Liver (tissue), 9 donors: ENCODE results near the gene KLF13. TPM values are rescaled to one million over a fixed set of nuclear protein-coding genes. Genes with fewer than 3 reads are reported as not detected.
A peak's percentile ranks its signal among the peaks of the same experiment; 100 is the strongest.

Source experiments
- DNase-seq: peaks from one replicate; pipeline ENCODE4 v3.0.0-alpha.2; 2017; ENCODE audit warnings: low spot score
- H3K27ac ChIP-seq, 2 donors: one replicate each; pipeline ENCODE4 v1.7.0; 2013; ENCODE audit warnings: inconsistent platforms in 2 of 2, low read length in 2 of 2, control low read depth in 1 of 2, low read depth in 1 of 2, mild to moderate bottlenecking in 1 of 2
- H3K27me3 ChIP-seq, 4 donors: one replicate each; pipeline versions ENCODE4 v1.6.1 to v1.7.0; 2013; ENCODE audit warnings: low read length in 3 of 4, inconsistent platforms in 1 of 4, mild to moderate bottlenecking in 1 of 4, moderate library complexity in 1 of 4; ENCODE audit not compliant: control insufficient read depth in 4 of 4, insufficient read depth in 4 of 4
- H3K36me3 ChIP-seq, 4 donors: one replicate each; pipeline versions ENCODE4 v1.6.1 to v1.7.0; 2013; ENCODE audit warnings: low read length in 3 of 4, mild to moderate bottlenecking in 3 of 4, low read depth in 1 of 4, moderate library complexity in 1 of 4; ENCODE audit not compliant: control insufficient read depth in 4 of 4, insufficient read depth in 3 of 4
- H3K4me1 ChIP-seq, 4 donors: one replicate each; pipeline versions ENCODE4 v1.6.1 to v1.7.0; 2013; ENCODE audit warnings: low read length in 3 of 4, mild to moderate bottlenecking in 3 of 4, moderate library complexity in 1 of 4; ENCODE audit not compliant: control insufficient read depth in 4 of 4, insufficient read depth in 4 of 4
- H3K4me3 ChIP-seq, 3 donors: one replicate each; pipeline versions ENCODE4 v1.6.1 to v1.7.0; 2013; ENCODE audit warnings: low read length in 3 of 3, control low read depth in 1 of 3, low read depth in 1 of 3, mild to moderate bottlenecking in 1 of 3
- H3K9ac ChIP-seq, 2 donors: one replicate each; pipeline ENCODE4 v1.7.0; 2013; ENCODE audit warnings: low read length in 2 of 2, mild to moderate bottlenecking in 2 of 2, moderate library complexity in 2 of 2, control low read depth in 1 of 2, low read depth in 1 of 2
- H3K9me3 ChIP-seq, 4 donors: one replicate each; pipeline versions ENCODE4 v1.6.1 to v1.7.0; 2013; ENCODE audit warnings: low read length in 3 of 4; ENCODE audit not compliant: control insufficient read depth in 4 of 4
- EGR1 ChIP-seq, 2 donors: IDR thresholded peaks; 2 replicates each; pipeline ENCODE4 v1.6.1; 2016 to 2018; ENCODE audit warnings: antibody characterized with exemption in 2 of 2, low read depth in 2 of 2
- FOXA1 ChIP-seq: IDR thresholded peaks from 2 replicates; pipeline ENCODE4 v1.6.1; 2016; ENCODE audit warnings: antibody characterized with exemption
- FOXA2 ChIP-seq: IDR thresholded peaks from 2 replicates; pipeline ENCODE4 v1.6.1; 2016; ENCODE audit warnings: antibody characterized with exemption
- GABPA ChIP-seq, 2 donors: IDR thresholded peaks in 1 of 2; conservative IDR thresholded peaks in 1 of 2; 2 replicates each; pipeline ENCODE4 v1.6.1; 2016; ENCODE audit warnings: antibody characterized with exemption in 2 of 2, mild to moderate bottlenecking in 1 of 2, moderate library complexity in 1 of 2
- HNF4A ChIP-seq, 2 donors: conservative IDR thresholded peaks; 2 replicates each; pipeline ENCODE4 v1.6.1; 2016; ENCODE audit warnings: antibody characterized with exemption in 2 of 2, mild to moderate bottlenecking in 2 of 2
- HNF4G ChIP-seq: IDR thresholded peaks from 2 replicates; pipeline ENCODE4 v1.6.1; 2016; ENCODE audit warnings: antibody characterized with exemption
- JUND ChIP-seq, 2 donors: IDR thresholded peaks; 2 replicates each; pipeline ENCODE4 v1.6.1; 2016; ENCODE audit warnings: antibody characterized with exemption in 2 of 2
- NR2F2 ChIP-seq: IDR thresholded peaks from 2 replicates; pipeline ENCODE4 v1.6.1; 2016; ENCODE audit warnings: antibody characterized with exemption
- RAD21 ChIP-seq, 2 donors: IDR thresholded peaks; 2 replicates each; pipeline ENCODE4 v1.6.1; 2016; ENCODE audit warnings: antibody characterized with exemption in 2 of 2, mild to moderate bottlenecking in 2 of 2
- REST ChIP-seq: IDR thresholded peaks from 2 replicates; pipeline ENCODE4 v1.6.1; 2016; ENCODE audit warnings: antibody characterized with exemption, mild to moderate bottlenecking
- RXRA ChIP-seq, 2 donors: IDR thresholded peaks; 2 replicates each; pipeline ENCODE4 v1.6.1; 2017 to 2018; ENCODE audit warnings: antibody characterized with exemption in 2 of 2, mild to moderate bottlenecking in 1 of 2
- SP1 ChIP-seq: IDR thresholded peaks from 2 replicates; pipeline ENCODE4 v1.6.1; 2018; ENCODE audit warnings: antibody characterized with exemption, mild to moderate bottlenecking
- TAF1 ChIP-seq: conservative IDR thresholded peaks from 2 replicates; pipeline ENCODE4 v1.6.1; 2016; ENCODE audit warnings: antibody characterized with exemption, mild to moderate bottlenecking
- YY1 ChIP-seq: IDR thresholded peaks from 2 replicates; pipeline ENCODE4 v1.6.1; 2016; ENCODE audit warnings: antibody characterized with exemption, mild to moderate bottlenecking
- ZBTB33 ChIP-seq: IDR thresholded peaks from 2 replicates; pipeline ENCODE4 v1.6.1; 2016; ENCODE audit warnings: antibody characterized with exemption
- WGBS: extraction: QIAGEN DNeasy Blood & Tissue Kit; methylation state at CpG from one replicate; pipeline ENCODE4 v1.1.7; 2013; 5-methylcytosine and 5-hydroxymethylcytosine counted together
- polyA plus RNA-seq, 2 donors: library from polyadenylated mRNA; stranded (reverse) in 1 of 2; unstranded in 1 of 2; fragments of 200-250 nt in 1 of 2; fragments of >200 nt in 1 of 2; fragmentation: Nextera tagmentation in 1 of 2; extraction: Ambion mirVana in 1 of 2; gene quantifications; one replicate each; pipeline versions ENCODE4 v1.2.1 to v1.2.3, GENCODE V29; 2013 to 2015
- total RNA-seq, 2 donors: library from RNA; depleted of rRNA; stranded (reverse); fragments of >200 nt; gene quantifications; one replicate each; pipeline ENCODE4 v1.2.3, GENCODE V29; 2014
- TF ChIP-seq, protein P1 (sequence below): fragments of 150-350 bp; IDR thresholded peaks from 2 replicates; pipeline ENCODE4 v1.5.1; 2017; ENCODE audit warnings: improper control_type of control experiment, low read depth, low read length; ENCODE audit not compliant: missing input control
- TF ChIP-seq, protein P2 (sequence below): IDR thresholded peaks from 2 replicates; pipeline ENCODE4 v1.6.1; 2016; ENCODE audit warnings: antibody characterized with exemption
- TF ChIP-seq, protein P3 (sequence below): IDR thresholded peaks from 2 replicates; pipeline ENCODE4 v1.6.1; 2016; ENCODE audit warnings: antibody characterized with exemption
- donor health status: healthy.
- donor health status: healthy.
- donor health status: healthy.
- donor health status: healthy.
- donor health status: healthy.

Gene KLF13
- total and polyA plus RNA-seq, 4 donors, result 17.4 to 77.1 (median 57.5) TPM

DNA sequence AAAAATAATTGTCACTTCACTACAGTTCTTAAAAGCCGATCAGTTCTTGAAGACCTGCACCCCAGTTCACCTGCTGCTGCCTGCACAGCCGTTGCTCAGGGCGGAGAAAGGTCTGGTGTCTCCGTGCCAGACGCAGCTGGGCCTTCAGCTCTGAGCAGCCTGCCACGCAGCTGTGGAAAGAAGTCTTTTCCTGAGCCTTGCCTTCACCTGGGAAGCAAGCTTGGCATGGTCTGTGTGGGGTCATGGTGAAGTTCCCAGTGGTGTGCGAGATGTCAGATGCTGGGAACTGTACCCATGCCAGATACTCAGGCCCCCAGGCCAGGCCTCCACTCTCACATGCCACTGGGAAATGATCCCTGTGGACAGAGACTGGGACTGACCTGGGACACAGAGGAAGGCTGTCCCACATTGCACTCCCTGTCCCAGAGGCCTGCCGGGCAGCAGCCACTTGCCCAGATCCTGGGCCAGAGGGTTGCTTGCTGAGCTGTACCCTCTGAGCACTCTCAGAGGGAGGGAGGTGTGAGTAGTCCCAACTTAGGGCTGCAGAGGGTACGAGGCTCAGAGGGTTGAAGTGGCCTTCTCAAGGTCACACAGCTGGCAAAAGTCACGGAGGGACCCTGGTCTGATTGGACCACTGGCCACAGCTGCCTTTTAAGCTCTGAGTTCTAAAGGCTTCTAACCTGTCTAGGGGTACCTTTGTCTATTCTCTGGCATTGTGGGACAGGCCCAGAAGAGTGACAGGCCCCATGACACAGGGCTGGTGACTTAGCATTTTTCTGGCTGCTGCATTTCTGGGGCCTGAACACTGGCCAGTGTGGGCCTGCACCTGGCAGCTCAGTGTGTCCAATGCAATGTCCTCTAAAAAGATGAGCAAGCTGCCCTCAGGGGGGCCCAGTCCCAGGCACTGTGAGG, 55.4 kb downstream of the KLF13 start:
- peak overlapping the region in 1 of 2 donors; percentile 5 for H3K9ac ChIP-seq

DNA sequence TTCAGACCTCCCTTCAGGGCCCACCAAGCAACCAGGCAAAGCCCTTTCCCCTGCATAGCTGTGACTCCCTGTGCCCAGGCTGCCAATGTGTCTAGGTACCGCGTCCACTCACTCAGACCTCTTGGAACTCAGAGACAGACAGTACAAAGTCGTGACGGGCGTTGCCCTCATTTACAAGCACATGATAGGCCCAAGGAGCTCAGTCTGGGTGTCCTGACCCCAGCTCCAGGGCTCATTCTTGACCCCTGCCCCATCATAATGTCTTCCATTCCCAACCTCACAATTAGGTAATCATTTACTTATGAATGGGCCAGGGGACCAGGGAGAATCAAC, 56.0 kb downstream of the KLF13 start:
- WGBS, result 41% methylated on average over 5 of the region's 5 CpGs

More for the DNA sequence above, 55.4 kb downstream of the KLF13 start:
- no peak for DNase-seq
- TF ChIP-seq RXRA (IDR thresholded peaks at IDR 0.05) (peak in 1 of 2 donors; percentile 17), HNF4G (no peak)
- Histone ChIP-seq H3K4me3 (no peak overlapping the region), H3K27me3 (no peaks in the 10 kb centered on the region), H3K36me3 (peaks cover 2 to 4% (median 4%) of the 10 kb centered on the region in 4 donors), H3K4me1 (peaks cover 7 to 17% (median 11%) of the 10 kb centered on the region in 4 donors), H3K27ac (peak overlapping the region; percentile 47 to 74), H3K9me3 (no peaks in the 10 kb centered on the region)
- WGBS, result 81% methylated on average over 10 of the region's 10 CpGs

GRCh38 chr15:31383139-31383538, 56.5 kb downstream of the KLF13 start:
- TF ChIP-seq FOXA2 (peak; percentile 53), RAD21 (IDR thresholded peaks at IDR 0.05) (peak; percentile 56 to 61), HNF4G (peak; percentile 94), SP1 (peak; percentile 93), FOXA1 (peak; percentile 74), EGR1 (IDR thresholded peaks at IDR 0.05; ENCODE audit: low read depth in 2 of 2) (peak; percentile 74 to 97), GABPA (IDR thresholded peaks at IDR 0.05 in 1 of 2, conservative IDR thresholded peaks at IDR 0.05 in 1 of 2) (peak in 1 of 2 donors; percentile 42), HNF4A (conservative IDR thresholded peaks at IDR 0.05) (peak; percentile 97), REST (peak; percentile 65), RXRA (IDR thresholded peaks at IDR 0.05) (peak; percentile 83 to 97), NR2F2 (peak; percentile 13), YY1 (peak; percentile 90), JUND (IDR thresholded peaks at IDR 0.05) (peak; percentile 62 to 74), TAF1 (no peak), ZBTB33 (peak; percentile 92)
- TF ChIP-seq, protein P1, sequence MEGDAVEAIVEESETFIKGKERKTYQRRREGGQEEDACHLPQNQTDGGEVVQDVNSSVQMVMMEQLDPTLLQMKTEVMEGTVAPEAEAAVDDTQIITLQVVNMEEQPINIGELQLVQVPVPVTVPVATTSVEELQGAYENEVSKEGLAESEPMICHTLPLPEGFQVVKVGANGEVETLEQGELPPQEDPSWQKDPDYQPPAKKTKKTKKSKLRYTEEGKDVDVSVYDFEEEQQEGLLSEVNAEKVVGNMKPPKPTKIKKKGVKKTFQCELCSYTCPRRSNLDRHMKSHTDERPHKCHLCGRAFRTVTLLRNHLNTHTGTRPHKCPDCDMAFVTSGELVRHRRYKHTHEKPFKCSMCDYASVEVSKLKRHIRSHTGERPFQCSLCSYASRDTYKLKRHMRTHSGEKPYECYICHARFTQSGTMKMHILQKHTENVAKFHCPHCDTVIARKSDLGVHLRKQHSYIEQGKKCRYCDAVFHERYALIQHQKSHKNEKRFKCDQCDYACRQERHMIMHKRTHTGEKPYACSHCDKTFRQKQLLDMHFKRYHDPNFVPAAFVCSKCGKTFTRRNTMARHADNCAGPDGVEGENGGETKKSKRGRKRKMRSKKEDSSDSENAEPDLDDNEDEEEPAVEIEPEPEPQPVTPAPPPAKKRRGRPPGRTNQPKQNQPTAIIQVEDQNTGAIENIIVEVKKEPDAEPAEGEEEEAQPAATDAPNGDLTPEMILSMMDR, result no peak
- TF ChIP-seq, protein P2, sequence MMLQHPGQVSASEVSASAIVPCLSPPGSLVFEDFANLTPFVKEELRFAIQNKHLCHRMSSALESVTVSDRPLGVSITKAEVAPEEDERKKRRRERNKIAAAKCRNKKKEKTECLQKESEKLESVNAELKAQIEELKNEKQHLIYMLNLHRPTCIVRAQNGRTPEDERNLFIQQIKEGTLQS, result no peak
- TF ChIP-seq, protein P3, sequence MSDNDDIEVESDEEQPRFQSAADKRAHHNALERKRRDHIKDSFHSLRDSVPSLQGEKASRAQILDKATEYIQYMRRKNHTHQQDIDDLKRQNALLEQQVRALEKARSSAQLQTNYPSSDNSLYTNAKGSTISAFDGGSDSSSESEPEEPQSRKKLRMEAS, result peak; percentile 96
- no peaks in the 10 kb centered on the region for H3K9me3 ChIP-seq
- no peak for DNase-seq
- WGBS, result 32% methylated on average over 6 of the region's 6 CpGs
- peak overlapping the region in 1 of 2 donors; percentile 47 for H3K9ac ChIP-seq
- H3K4me3 ChIP-seq, result no peak overlapping the region
- peaks cover 0 to 4% (median 4%) of the 10 kb centered on the region in 4 donors for H3K36me3 ChIP-seq
- H3K4me1 ChIP-seq, result peaks cover 8 to 28% (median 17%) of the 10 kb centered on the region in 4 donors
- no peaks in the 10 kb centered on the region for H3K27me3 ChIP-seq
- peak overlapping the region; percentile 28 to 74 for H3K27ac ChIP-seq

More for the DNA sequence above, 56.0 kb downstream of the KLF13 start:
- H3K9ac ChIP-seq, result peak overlapping the region in 1 of 2 donors; percentile 47
- no peak for TF ChIP-seq JUND (IDR thresholded peaks at IDR 0.05)
- DNase-seq, result no peak
- peaks cover 0 to 4% (median 4%) of the 10 kb centered on the region in 4 donors for H3K36me3 ChIP-seq
- H3K4me1 ChIP-seq, result peaks cover 8 to 23% (median 16%) of the 10 kb centered on the region in 4 donors
- H3K4me3 ChIP-seq, result no peak overlapping the region
- no peaks in the 10 kb centered on the region for H3K9me3 ChIP-seq
- H3K27ac ChIP-seq, result peak overlapping the region; percentile 28 to 74
- no peaks in the 10 kb centered on the region for H3K27me3 ChIP-seq
